HPDE6-E6E7 (cell line): ENCODE data around the gene AKT1.

Experiments
- DNase-seq: peaks from one replicate; pipeline ENCODE4 v3.0.0; 2011; ENCODE audit warnings: missing footprints; ENCODE audit errors: extremely low spot score

AKT1 gene

DNA sequence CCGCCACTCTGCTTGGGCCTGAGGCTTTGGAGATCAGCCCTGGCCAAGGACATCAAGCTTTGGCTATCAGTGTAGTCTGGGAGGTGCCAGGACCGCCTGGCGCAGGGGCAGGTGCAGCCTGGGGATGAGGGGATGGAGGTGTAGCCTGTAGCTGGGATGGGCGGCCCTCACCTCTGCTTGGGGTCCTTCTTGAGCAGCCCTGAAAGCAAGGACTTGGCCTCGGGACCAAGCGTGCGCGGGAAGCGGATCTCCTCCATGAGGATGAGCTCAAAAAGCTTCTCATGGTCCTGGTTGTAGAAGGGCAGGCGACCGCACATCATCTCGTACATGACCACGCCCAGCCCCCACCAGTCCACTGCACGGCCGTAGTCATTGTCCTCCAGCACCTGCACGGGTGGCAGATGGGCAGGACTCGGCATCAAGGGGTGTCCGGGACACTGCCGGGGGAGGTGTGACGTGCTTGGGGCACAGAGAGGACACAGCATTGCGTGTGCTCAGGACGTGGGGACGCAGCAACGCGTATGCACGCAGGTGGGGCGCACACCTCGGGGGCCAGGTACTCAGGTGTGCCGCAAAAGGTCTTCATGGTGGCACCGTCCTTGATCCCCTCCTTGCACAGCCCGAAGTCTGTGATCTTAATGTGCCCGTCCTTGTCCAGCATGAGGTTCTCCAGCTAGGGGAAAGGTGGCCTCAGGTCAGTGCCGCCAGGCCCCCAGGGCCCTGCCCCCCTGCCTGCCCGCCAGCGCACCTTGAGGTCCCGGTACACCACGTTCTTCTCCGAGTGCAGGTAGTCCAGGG, 22.6 kb downstream of the AKT1 start:
- no peak for DNase-seq

DNA sequence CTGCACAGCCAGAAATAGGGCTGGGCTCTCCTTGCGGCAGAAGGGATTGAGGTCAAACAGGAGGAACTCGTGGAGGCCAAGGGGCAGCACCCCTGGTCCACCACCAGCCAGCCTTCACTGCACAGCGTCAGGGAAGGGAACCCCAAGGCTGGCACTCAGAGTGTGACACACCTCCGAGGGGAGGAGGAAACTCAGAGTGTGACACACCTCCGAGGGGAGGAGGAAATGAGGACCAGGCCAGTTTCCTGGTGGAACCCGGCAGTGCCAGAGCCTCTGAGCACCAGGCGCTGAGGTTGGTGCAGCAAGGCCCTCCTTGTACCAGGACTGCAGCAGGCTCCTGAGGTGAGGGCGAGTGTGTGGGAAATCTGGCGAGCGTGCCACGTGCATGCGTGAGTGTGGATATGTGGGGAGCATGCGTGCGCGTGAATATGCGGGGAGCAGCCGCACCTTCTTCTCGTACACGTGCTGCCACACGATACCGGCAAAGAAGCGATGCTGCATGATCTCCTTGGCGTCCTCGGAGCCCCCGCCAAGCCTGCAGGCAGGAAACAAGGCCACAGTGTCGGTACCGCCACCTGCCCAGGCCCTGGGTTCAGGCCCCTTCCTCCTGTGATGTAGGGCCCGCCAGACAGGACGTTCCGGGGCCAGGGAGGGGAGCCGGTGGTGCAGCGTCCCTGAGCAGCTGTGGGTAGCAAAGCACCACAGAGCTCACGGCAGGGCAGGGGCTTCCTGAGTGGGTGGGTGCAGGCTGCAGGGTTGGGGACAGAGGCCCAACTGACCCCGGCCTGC, 23.4 kb downstream of the AKT1 start:
- DNase-seq, result no peak

DNA sequence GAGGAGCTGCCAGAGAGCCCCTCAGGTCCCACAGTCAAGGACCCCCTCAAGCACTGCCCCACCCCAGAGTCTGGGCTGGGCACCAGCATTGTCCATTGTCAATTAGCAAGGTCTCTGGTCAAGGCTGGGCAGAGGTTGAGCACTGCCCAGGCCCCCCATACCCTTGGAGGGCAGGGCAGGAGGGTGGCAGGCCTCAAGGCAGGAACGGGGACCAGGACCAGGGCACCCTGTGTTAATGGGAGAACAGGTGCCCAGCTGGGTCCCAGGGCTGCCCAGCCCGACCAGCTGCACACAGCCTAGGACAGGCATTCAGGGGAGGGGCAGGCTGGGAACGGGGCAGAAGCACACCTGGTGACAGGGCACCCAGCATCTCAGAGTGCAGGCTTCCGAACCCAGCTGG, 24.2 kb downstream of the AKT1 start:
- DNase-seq, result no peak

DNA sequence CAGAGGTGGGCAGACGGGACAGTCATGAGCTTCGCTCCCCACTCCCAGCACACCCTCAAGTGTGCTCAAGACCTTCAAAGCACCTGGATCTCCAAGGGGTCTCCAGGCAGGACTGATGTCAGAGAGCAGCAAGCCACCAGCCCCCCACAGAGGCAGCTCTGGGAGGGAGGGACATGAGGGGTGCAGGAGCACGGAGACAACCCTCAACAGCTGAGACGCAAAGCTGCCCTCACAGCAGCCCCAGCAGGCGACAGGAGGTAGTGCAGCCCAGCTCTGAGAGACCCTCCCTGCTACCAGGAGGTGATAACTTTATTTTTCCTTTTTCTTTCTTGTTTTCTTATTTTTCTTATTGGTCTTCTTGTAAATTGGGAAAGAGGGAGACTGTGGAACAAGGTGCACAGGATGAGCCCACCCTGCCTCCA, 24.7 kb downstream of the AKT1 start:
- DNase-seq, result no peak

DNA sequence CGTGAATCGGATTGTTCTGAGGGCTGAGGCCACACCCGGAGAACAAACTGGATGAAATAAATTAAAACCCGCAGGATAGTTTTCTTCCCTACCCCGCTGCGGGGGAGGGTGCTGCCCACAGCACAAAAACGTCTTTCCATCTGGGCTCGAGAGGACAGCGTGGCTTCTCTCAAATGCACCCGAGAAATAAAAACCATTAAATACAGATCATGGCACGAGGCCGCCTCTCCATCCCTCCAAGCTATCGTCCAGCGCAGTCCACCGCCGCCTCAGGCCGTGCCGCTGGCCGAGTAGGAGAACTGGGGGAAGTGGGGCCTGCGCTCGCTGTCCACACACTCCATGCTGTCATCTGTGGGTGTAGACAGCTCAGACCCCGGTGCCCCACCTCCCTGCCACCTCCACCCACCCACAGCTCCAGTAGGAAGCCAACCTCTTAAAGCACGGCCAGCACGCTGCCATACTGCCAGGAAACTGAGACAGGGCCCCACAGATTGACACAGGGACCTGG, 25.4 kb downstream of the AKT1 start:
- no peak for DNase-seq

DNA sequence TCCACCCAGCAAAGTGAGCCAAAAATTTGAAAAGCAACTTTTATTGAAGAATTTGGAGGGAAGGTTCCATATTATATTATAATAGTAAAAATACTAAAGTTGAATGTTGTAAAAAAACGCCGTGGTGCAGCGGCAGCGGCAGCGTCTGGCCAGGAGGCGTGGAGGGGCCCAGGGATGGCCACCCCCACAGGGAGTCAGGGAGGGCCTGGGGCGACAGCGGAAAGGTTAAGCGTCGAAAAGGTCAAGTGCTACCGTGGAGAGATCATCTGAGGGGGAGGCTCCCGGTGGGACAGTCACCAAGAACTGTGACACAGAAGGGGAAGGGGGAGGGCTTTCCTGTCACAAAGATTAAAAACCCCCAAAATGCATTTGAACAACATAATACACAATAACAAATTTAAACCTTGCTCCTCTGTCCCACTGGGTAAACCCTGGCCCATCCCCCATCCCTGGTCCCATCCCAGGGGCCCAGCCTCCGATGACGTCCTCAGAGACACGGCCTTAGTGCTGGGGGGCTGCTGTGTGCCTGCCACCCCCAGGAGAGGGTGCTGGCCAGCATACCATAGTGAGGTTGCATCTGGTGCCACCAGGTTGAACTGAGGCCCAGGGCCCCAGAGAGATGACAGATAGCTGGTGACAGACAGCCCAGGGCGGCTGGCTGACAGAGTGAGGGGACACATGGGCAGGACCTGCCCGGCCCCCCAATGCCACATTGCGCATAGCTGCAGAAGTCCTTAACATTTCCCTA, 26.1 kb downstream of the AKT1 start:
- DNase-seq, result no peak

DNA sequence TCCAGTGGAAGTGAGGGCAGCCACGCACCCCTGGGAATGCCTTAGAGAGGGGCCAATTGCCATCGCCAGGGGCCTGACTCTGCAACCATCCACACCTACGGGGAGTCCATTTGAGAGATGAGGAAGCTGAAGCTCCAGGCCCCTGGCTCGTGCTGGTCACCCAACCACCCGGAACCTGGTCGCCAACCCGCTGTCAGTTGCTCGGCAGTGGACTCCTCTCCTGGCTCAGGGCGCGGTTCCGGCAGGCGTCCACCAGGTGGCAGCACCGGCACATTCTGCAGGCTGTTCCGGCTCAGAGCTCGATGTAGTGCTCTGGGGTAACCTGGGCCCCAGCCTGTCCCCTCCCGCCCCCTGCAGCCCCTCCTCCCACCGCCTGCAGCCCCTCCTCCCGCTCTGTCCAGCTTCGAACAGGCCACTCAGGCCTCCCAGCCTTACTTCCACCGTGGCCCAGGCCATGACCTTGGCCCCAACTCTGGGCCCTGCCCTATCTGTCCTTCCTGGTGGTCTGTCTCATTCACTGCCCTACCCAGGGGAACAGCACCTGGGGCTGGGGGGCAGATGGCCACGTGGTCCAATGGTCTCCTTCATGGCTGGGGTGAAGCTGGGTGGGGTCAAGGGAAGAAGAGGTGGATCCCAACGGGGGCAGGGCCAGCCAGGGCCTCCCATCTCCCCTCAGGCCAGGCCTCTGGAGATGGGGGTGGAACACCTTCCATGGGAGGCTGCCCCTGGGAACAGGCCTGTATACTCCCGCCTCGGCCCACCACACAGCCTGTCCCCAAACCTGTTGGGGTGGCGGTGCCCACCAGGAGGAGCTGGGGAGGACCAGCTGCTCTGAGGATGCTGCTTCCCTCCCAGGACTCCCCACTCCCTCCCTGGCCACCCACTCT, 26.9 kb downstream of the AKT1 start:
- peak; percentile 77 for DNase-seq

DNA sequence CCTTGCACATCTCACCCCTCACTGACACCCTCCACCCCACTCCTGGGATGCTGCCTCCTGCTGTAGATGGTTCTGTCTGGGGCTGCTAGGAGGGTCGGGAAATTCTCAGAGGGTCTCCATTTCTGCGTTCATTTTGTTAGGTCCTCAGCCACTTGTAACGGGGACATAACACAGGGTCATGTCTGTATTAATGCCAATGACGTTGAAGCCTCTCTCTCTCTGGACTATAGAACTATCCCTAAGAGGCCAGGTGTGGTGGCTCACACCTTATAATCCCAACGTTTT, 28.0 kb downstream of the AKT1 start:
- no peak for DNase-seq

DNA sequence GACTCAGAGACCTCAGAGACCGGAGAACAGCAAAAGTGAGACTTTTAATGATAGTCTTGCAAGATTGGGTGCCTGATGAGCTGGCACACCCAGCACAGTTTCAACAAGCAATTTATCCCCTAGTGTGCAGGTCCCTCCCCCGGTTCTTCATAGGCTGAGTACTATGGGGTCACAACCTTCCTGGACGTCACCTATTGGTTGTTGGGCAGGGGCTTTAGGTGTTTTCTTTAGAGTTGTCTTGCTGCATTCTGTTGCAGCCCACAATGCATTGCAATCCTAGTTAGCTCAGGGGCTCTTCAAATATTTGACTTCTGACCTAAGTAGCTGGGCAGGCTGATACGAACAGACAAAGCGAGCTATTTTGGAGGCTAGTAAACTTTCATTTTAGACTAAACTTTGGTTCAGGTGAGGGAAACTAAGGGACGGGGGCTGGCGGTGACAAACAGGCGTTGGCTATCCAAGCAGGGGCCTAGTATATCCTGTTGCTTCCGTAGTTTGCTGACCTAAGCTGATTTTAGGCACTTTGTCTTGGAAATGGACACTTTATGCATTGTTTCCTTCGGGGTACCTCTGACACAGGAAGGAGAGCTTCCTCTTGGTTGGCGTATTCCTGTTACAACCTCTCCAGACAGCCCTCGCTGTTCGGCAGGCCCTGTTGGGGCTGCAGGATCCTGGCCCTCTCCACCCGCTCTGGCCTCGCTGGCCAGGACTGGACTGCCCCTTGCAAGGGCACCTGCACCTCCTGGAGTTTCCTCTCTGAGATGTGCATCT, 28.5 kb downstream of the AKT1 start:
- no peak for DNase-seq

DNA sequence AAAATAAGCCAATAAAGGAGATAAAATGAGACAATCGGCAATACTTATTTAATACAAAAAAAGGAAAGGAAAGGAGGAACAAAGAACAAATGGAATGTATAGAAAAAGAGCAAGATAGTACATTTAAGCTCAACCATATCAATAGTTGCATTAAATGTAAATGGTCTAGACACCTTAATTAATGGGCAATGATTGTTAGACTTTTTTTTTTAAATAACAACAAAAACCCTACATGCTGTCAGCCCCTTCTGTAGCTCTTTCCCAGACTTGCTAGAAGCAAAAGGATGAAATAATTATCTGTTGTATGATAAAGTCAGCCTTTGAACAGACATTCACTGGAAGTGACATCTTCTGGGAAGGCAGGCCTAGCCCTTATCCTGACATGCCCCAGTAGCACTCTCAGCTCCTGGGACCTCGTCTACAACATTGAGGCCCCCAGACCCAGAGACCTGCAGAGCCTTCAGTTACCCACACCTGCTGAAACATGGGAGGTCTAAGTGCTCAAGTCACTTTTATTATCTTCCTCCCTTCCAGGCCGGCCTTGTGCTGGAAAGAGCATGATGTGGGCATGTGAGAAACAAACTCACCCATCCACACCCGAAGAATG, 29.2 kb downstream of the AKT1 start:
- DNase-seq, result no peak

DNA sequence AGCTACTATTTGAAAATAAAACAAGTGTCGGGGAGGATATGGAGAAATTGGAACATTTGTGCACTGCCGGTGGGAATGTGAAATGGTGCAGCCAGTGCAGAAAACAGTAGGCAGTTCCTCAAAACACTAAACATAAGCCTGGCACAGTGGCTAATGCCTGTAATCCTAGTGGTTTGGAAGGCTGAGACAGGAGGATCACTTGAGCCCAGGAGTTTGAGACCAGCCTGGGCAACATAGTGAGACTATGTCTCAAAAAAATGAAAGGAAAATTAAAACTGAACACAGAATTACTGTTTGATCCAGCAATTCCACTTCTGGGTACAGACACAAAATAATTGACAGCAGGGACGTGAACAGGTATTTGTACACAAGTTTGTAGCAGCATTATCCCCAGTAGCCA, 30.0 kb downstream of the AKT1 start:
- DNase-seq, result no peak

DNA sequence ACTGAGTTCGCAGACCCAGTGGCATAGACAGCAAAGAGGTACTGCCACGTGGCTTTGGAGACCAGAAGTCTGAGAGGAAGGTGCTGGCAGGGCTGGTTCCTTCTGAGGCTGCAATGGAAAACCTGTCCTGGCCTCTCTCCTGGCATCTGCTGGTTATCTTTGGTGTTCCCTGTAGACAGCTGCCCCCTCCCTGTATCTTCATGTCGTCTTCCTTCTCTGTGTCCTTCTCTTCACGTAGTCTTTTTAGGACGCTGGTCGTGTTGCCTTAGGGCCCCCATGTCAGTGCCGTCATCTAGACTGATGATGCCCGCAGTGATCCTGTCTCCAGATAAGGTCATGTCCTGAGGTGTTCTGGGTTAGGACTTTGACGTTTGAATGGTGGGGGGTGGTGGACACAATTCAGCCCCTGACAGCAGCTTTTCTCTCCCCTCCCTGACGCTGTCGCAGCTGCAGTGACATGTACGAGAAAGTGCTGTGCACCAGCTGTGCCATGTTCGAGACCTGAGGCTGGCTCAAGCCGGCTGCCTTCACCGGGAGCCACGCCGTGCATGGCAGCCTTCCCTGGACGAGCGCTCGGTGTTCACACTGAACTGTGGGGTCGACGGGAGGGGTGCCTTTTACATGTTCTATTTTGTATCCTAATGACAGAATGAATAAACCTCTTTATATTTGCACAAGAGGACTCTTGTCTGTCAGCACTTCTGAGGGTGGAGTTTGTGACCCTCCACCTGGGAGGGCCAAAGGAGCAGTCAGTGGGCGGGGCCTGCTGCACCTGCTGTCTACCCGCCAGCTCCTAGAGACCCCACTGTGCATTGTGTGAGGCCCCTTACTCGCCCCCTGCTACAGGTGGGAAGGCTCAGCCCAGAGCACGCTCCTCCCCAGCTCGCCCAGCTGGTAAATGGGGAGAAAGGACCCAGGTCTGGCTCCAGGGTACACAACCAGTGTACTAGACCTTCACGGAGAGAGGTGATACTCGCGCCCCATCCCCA, 36.3 kb downstream of the AKT1 start:
- no peak for DNase-seq

DNA sequence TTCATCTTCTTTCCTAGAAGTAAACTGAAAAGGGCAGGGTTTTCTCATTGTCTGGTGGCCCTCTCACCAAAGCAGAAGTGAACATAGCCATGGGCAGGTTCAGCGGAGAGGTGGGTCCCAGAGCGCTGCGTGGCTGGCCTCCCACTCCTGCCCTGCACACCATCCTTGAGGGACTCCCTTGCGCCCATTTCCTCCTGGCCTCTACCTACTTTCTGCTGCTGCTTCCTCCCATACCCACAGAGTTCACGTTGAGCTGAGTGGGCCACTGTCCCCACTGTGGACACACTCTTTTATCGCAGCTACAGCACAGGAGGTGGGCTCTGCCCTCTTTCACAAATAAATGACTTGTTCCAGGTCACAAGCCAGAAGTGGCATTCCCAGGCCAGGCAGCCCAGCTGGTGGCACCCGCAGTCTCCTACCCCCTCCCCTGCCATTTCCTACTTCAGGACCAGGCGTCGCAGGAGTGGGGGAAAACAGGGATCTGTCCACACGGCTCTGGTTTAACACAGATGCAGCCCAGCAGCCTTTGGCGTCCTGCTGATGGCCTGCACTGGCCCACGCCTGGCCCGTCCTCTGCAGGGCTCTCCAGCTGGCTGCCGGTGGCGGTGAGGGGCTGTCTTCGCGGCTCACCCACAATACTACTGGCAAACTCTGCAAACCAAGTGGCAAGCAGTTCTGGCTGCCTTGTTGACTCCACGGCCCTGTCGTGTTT, 37.7 kb downstream of the AKT1 start:
- DNase-seq, result no peak

DNA sequence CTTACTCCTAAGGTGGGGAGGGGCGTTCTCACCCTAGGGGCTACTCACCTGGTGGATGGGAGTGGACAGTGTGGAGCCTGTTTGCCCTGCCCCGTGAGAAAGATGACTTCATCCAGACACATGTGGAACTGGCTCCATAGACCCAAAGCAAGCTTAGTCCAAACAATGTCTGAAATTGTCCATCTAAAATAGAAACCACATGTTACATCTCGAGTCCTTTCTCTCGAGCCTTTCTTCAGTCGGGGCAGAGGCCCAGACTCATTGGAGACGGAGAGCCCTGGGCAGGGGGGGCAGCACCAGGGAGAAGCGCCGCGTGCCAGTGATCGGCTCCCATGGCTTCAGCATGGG, 38.3 kb downstream of the AKT1 start:
- no peak for DNase-seq

DNA sequence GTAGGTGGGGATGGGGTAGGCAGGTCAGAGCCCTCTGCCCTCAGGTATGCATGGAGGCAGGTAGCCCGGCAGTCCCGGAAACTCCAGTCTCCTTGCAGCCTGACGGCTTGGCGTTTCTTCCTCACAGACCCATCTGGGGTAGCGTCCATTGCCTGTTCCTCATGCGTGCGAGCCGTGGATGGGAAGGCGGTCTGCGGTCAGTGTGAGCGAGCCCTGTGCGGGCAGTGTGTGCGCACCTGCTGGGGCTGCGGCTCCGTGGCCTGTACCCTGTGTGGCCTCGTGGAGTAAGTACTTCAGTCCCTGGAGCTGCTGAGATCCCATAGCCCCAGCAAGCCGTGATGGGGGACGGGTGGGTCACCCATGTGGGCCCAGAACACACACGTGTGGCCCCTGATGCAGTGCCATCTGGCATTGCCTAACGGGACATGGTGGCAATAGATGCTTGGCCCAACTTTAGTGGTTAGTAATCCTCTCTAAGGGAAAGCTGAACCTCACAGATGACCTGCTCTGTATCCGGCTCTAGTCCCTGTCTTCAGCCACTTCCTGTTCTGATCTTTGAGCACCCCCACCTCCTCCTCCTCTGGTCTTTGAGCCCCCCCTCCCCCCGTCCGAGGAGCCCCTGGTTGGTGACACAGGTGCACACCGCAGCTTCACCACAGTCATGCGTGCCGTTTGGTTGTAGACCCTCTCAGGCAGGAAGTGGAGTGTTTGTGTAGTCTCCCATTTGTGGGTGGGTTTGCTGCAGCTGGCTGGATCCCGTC, 38.9 kb downstream of the AKT1 start:
- DNase-seq, result no peak

DNA sequence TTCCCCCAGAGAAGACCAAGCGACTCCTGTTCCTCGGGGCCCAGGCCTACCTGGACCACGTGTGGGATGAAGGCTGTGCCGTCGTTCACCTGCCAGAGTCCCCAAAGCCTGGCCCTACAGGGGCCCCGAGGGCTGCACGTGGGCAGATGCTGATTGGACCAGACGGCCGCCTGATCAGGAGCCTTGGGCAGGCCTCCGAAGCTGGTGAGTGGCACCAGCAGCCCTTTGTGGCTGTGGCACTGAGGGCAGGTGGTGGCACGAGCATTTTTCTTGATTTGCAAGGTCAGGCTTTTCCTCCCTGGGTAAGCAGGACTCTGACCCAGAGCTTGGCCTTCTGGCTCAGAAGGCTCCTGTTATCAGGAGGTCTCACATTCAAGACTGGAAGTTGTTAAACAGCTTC, 39.9 kb downstream of the AKT1 start:
- no peak for DNase-seq

DNA sequence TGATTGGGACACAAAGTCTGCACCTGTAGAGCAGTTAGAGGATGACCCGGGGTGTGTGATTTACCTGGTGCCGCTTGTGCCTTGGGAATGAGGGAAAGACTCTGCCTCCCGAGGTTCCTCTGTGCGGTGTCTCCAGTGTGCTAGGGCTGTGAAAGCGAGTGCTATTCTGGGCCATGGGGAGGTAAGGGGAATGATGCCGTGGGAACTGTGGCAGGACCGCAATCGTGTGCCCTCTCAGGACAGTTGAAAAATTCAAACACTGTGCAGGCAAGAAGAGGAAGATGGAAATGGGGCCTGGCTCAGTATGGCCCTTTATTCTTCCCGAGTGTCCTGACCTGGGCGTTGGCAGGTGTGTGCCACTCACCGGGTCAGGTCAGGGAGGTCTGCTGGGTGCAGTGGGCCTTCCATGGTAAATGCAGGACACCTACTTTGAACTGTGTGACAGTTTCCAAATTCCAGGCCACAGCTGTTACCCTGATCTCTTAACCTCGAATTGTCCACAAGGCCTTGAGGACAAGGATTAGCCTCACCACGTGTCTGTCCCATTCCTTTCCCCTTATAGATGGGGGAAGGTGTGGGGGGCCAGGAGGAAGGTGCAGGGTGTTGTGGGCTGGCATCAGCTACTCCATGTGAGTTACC, 41.2 kb downstream of the AKT1 start:
- no peak for DNase-seq
